Colon (tissue), 2 donors: ENCODE data around the gene TAF13.
"Not testable (repeated sequence)": the region's sequence is repeated elsewhere in the genome, so short reads cannot be mapped to it uniquely, and the experiment has no call there.

ENCODE experiments used
- FAIRE-seq: peaks from 2 replicates; lab custom pipeline; 2012; peaks lifted over from hg19 to GRCh38; lab: Jason Lieb, UNC
- donor health status: control.
- donor health status: control.

Gene TAF13

DNA sequence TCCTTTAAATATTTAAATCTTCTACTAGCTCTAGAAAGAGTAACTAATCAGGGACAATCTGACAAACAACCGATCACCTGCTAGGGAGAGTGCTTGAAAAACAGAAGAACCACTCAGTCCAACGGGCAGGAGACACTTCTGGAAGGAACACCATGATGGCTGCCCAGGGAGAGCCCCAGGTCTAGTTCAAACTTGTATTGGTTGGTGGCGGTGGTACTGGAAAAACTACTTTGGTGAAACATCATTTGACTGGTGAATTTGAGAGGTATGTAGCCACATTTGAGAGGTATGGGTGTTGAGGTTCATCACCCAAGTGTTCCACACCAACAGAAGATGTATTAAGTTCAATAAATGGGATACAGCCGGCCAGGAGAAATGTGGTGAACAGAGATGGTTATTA is 29.1 kb downstream of the TAF13 start:
- no peak for FAIRE-seq

DNA sequence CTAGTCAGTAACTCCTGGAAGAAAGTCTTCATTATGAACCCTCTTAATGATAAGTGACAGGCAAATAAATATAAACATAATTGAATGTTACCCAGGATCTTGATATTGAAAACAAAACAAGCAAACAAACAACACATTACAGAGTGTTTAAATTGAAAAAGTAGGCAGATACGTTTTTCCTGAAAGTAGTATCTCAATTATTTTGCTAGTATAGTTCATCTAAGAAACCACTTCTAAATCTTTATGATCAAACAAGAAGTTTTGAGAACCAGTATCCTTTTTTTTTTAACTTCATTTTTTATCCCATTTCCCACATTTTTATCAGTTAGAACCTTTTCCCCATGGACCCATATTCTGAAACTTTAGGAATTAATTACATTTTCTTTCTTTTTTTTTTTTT is 30.2 kb downstream of the TAF13 start:
- no peak for FAIRE-seq

DNA sequence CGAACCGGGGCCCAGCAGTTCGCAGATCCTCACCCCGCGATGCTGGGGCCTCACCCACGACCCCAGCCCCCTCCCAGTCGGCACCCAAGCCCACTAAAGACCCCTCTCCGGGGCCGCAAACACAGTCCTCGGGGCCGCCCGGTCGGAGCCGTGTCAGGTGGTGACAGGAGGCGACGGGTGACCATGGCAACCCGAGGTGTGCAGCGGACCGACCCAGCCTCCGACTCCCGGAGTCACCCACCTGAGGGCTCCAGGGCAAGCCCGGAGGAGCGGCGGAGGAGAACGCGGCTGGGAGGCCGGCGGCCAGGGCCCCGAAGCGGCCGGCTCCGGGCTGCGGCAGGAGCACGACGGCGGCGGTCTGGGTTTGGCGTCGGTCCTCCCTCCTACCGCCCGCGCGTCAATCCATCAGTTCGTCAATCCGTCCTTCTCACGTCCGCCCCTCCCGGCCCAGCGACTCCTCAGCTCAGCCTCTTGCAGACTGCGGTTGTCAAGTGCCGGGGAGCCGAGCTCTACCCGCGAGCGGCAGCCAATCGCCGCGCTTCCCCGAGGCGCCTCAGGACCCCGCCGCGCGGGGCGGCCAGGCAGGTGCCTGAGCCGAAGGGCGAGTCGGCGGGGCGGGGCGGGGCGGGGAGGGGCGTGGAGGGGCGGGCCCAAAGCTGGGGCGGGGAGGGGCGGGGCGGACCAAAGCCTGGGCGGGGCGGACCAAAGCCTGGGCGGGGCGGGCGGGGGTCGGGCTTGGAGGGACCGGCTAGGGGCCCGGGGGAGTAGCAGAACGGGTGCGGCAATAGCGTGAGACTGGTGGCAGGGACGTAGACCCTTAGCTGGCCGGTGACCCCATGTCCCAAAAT is 34.0 kb downstream of the TAF13 start, which contains the start of gene WDR47:
Gene WDR47 (minus strand): TSS at position 482 of the 848 bp plus-strand sequence. CDS start 18,590 bp downstream, outside the sequence.
- FAIRE-seq = no peak

DNA sequence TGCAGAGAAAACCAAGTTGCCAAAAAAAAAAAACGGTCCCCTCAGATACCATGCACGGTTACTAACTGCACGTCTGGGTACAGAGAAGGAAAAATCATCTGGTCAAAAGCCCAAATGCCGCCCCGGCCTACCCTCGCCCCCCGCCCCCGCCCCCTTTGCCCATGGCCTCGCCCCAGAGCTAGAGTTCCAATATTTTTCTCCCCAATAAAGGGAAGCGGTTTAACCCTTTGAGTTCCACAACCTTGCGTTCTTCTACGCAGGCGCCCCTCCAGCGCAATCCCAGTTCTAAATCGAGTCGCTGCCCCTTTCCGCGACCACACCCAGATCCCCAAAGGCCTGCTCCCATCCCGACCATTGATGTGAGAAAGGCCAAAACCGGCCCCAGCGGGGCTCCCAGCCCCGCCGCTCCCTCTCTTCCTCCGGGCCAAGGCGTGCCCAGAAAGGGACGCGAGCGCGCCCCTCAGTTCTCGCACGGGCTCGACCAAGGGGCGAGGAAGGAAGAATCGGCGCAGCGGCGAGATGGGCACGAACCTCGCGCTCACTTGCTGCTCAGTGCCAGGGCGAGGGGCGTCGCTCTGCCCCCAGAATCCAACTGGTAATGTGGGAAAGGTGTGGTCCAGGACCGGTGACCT is 34.7 kb downstream of the TAF13 start:
- FAIRE-seq = no peak

DNA sequence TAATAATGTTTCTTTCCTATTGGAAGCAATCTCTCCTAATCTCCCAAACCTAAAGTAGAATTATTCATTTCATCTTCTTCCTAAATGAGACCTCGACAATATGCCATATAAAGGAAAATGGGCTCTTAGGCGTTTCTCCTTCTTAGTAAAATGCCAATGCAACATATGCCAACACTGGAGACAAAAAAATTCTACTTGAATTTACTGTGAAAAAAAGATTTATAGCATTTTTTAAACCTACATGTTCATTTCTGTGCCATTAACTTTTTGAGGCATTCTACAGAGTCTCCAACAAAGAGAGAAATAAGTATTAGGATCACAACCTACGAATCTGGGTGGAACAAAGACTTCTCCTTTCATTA is 35.2 kb downstream of the TAF13 start:
- no peak for FAIRE-seq

DNA sequence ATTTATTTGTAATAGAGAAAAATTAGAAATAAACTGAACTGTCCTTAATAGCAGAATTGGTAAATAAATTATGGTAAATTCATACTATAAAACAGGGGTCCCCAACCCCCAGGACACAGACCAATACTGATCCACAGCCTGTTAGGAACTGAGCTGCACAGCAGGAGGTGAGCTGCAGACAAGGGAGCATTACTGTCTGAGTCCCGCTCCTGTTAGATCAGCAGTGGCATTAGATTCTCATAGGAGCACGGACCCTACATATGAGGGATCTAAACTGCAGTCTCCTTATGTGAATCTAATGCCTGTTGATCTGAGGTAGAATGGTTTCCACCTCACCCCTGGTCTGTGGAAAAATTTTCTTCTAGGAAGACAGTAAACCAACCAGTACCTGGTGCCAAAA is 41.4 kb downstream of the TAF13 start:
- no peak for FAIRE-seq

DNA sequence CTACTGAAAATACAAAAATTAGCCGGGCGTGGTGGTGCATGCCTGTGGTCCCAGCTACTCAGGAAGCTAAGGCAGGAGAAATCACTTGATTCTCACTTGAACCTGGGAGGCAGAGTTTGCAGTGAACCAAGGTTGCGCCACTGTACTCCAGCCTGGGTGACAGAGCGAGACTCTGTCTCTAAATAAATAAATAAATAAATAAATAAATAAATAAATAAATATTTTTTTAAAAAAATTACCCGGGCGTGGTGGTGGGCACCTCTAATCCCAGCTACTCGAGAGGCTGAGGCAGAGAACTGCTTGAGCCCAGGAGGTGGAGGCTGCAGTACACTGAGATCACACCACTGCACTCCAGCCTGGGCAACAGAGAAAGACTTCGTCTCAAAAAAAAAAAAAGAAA is 46.3 kb downstream of the TAF13 start:
- FAIRE-seq = not testable (repeated sequence)

DNA sequence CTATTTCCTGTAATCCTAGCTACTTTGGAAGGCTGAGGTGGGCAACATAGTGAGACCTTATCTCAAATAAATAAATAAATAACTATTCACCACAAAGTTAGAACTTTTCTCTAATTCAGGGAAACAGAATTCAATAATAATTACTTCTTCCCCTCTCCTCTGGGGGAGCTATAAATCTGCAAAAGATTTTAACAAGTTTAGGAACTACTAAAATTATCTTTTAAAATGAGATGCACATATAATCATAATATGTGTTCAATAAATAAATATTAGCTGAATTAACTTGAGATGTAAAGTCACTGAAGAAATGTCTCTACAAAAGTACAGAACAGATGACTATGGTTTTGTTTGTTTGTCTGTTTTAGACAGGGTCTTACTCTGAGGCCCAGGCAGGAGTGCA is 48.0 kb downstream of the TAF13 start:
- no peak for FAIRE-seq

DNA sequence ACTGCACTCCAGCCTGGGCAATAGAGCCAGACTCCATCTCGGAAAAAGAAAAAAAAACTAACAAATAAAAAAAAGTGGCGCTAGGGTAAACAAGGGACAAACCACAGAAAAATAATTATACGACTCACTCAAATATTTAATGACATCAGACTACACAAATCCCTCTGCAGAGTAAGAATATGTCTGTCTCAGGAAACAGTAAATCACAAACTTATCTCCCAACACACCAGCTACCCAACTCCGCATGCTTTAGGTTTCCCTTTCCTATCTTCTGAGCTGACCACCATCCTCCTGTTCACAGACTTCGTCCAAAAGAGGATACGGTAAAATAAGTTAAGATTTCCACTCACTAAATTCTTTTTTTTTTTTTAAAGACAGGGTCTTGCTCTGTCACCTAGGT is 50.1 kb downstream of the TAF13 start:
- no peak for FAIRE-seq

DNA sequence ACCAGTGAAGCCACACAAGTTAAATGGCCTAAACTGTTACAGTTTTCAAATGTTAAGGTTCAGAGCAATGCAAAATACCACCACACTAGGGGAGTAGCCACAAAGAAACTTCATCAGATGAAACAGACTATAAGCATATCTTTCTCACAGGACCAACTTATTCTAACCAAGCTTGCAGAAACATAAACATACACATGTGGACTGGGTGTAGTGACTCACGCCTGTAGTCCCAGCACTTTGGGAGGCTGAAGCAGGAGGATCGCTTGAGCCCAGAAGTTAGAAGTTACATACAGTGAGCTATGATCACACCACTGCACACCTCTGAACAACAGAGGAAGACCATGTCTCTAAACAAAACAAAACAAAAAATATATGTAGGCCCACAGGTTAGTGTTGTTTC is 51.2 kb downstream of the TAF13 start:
- FAIRE-seq = no peak

DNA sequence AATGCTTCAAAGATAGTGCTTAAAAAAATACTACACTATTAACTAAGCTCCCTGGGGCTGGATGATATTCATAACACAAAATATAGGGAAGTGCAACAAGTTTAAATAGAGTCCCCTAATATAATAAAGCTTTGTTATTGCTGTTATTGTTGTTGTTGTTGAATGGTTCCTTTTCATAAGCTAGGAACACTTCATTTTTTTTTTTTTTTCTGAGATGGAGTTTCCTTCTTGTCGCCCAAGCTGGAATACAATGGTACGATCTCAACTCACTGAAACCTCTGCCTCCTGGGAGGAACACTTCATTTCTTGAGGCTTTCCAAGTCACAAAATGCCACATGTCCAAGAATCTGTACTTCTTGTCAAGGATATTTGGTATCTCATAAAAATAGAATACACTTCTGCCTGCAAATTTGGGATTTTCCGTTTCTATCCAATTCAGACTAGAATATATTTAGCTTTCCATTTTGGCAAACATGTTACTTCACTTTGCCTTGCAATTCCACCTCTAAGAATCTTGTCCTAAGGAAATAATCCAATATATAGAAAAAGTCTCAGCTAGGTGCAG is 55.0 kb downstream of the TAF13 start:
- FAIRE-seq = no peak

DNA sequence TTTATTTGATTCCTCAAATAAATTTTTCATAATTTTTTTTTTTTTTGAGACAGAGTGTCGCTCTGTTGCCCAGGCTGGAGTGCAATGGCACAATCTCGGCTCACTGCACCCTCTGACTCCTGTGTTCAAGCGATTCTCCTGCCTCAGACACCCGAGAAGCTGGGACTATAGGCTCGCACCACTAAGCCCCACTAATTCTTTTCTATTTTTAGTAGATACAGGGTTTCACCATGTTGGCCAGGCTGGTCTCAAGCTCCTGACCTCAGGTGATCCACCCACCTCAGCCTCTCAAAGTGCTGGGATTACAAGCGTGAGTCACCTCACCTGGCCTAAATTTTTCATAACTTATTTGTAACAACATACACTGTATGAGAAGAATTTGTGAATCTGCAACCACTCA is 58.1 kb downstream of the TAF13 start:
- FAIRE-seq = not testable (repeated sequence)

DNA sequence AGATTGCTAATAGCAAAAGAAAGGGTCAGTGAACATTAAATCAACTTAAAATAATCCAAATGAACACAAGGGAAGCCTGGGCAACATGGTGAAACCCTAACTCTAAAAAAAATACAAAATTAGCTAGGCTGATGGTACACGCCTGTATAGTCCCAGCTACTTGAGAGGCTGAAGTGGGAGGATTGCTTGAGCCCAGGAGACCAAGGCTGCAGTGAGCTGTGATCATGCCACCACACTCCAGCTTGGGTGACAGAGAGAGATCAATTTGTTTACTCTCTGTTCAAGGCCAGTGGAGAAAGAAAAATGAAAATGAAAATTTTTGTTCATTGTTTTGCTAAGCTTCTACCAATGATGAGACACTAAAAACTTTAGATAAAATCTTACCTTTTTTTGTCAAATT is 58.7 kb downstream of the TAF13 start:
- FAIRE-seq = no peak
